Measurements from ENCODE around the gene ESR1. TPM values are rescaled to one million over a fixed set of nuclear protein-coding genes. Genes with fewer than 3 reads are reported as not detected.

Gene ESR1
- total RNA-seq, 1 donor from 2014 or later, result 17.5 TPM

GRCh38 chr6:151914484-151914883, 107.0 kb downstream of the ESR1 start:
- Mint-ChIP-seq H3K4me1 (no peaks in the 10 kb centered on the region), H3K27me3 (no peaks in the 10 kb centered on the region), H3K4me3 (no peak overlapping the region), H3K36me3 (ENCODE audit: low read depth) (no peaks in the 10 kb centered on the region), H3K27ac (no peak overlapping the region), H3K9me3 (no peaks in the 10 kb centered on the region)
- ATAC-seq (ENCODE audit: low read depth) (no peak), DNase-seq (no peak)
- CTCF ChIA-PET, result interaction anchor here (0.6 kb wide), 1 partner anchor 210 kb away, joined by 3 read pairs; no protein-coding TSS in a partner anchor
- TF ChIP-seq CTCF (IDR thresholded peaks at IDR 0.05), result no peak
- POLR2A ChIA-PET, result no interaction called here
- intact Hi-C loops (cut with micrococcal nuclease), result no loop called here

DNA sequence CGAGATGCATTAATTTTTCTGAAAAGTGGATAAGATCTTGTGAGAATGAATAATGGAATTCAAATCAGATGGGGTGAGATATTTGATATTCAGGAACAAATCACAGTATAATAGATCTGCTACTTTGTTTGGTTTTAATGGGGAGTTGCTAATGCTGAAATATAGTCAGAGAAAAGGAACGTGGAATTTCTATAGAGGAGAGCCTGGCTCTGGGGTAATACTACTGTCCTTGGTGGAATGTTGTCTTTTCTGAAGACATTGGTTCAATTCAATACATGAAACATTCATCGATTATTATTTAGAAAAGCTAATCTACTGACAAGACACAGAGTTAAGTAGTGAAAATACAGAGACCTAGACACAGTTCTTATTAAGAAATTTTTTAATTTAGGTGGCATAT, 108.6 kb downstream of the ESR1 start:
- no peak for TF ChIP-seq CTCF (IDR thresholded peaks at IDR 0.05)
- no peaks in the 10 kb centered on the region for H3K36me3 Mint-ChIP-seq (ENCODE audit: low read depth)
- no peak overlapping the region for H3K4me3 Mint-ChIP-seq
- CTCF ChIA-PET, result no interaction called here
- no peak for ATAC-seq (ENCODE audit: low read depth)
- POLR2A ChIA-PET, result no interaction called here
- H3K9me3 Mint-ChIP-seq, result no peaks in the 10 kb centered on the region
- intact Hi-C loops (cut with micrococcal nuclease), result no loop called here
- H3K27ac Mint-ChIP-seq, result no peak overlapping the region
- no peaks in the 10 kb centered on the region for H3K4me1 Mint-ChIP-seq
- DNase-seq, result no peak
- H3K27me3 Mint-ChIP-seq, result no peaks in the 10 kb centered on the region

DNA sequence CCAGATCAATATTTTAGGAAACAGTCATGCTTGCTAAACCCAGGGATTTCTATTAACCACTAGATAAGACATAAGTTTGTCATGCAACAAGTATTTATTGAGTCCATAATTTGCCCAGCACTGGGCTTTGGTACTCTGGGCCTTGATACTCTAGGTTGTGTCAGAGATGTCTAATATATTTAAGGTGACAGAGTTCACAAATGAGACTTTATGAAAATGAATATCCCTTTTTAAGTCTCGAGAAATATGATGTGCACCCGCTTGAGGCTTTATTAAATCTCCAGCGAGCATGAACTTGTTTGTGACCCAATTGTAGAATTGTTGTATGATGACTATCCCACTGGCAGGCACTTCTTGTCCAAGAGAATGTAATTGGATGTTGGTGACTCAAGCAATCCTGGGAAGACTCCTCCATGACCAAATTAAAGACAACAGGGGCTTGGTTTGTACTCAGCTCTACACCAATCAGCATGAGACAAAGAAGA, 109.2 kb downstream of the ESR1 start:
- no peak for TF ChIP-seq CTCF (IDR thresholded peaks at IDR 0.05)
- Mint-ChIP-seq H3K9me3 (peaks cover 3% of the 10 kb centered on the region), H3K4me3 (no peak overlapping the region), H3K4me1 (no peaks in the 10 kb centered on the region), H3K27ac (no peak overlapping the region), H3K27me3 (no peaks in the 10 kb centered on the region), H3K36me3 (ENCODE audit: low read depth) (no peaks in the 10 kb centered on the region)
- POLR2A ChIA-PET, result no interaction called here
- CTCF ChIA-PET, result no interaction called here
- intact Hi-C loops (cut with micrococcal nuclease), result no loop called here
- DNase-seq (no peak), ATAC-seq (ENCODE audit: low read depth) (no peak)

DNA sequence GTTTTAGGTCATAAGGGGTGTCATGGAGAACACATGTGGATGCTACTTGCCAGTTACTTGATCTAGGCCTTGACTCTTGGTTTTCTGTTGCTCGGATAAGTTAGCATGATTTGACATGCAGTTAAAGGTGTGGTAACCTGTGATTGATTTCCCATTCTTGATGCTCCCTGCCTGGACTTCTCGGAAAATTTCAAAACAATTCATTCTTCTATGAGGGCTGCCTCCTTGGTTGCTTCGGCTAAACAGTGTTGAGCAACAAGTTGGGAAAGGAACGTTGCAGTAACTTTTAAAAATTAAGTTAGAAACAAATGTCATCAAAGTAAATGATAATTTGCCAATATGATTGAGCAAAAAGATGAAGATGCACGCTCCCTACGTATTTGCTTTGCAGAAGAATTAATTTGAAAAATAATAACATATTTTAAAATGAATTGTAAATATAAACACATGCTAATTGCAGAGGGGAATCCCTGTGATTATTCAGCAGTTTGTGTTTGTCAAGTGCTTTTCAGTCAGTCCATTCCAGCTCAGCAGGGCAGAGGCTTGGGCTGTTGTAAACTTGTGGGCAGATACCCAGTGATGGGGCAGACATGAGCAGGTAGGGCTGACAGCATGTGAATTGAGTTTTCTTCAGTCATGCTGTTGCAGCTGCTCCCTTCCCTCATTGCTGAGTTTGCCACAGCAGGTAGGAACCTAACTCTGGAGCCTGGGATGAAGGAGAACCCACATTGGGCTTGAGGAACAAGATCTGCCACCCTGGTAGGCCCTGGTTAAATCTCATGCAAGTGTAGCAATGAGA, 110.2 kb downstream of the ESR1 start:
- ATAC-seq (ENCODE audit: low read depth), result no peak
- Mint-ChIP-seq H3K4me1 (no peaks in the 10 kb centered on the region), H3K9me3 (peaks cover 10% of the 10 kb centered on the region), H3K4me3 (no peak overlapping the region), H3K27me3 (no peaks in the 10 kb centered on the region), H3K27ac (no peak overlapping the region), H3K36me3 (ENCODE audit: low read depth) (no peaks in the 10 kb centered on the region)
- POLR2A ChIA-PET, result no interaction called here
- DNase-seq, result no peak
- CTCF ChIA-PET, result no interaction called here
- TF ChIP-seq CTCF (IDR thresholded peaks at IDR 0.05), result no peak
- intact Hi-C loops (cut with micrococcal nuclease), result no loop called here

GRCh38 chr6:151940307-151940706, 132.8 kb downstream of the ESR1 start:
- Mint-ChIP-seq H3K4me1 (peaks cover 3% of the 10 kb centered on the region), H3K27me3 (no peaks in the 10 kb centered on the region), H3K9me3 (peaks cover 1% of the 10 kb centered on the region), H3K36me3 (ENCODE audit: low read depth) (no peaks in the 10 kb centered on the region), H3K4me3 (no peak overlapping the region), H3K27ac (no peak overlapping the region)
- ChIA-PET POLR2A (no interaction called here), CTCF (no interaction called here)
- ATAC-seq (ENCODE audit: low read depth), result no peak
- DNase-seq, result no peak
- no peak for TF ChIP-seq CTCF (IDR thresholded peaks at IDR 0.05)
- intact Hi-C loops (cut with micrococcal nuclease), result no loop called here
